Fibroblast of skin of abdomen (primary cell): ENCODE data around the gene IP6K2.

ENCODE experiments used
- DNase-seq: peaks from one replicate; pipeline ENCODE4 v3.0.0-alpha.2; 2013

Gene IP6K2

DNA sequence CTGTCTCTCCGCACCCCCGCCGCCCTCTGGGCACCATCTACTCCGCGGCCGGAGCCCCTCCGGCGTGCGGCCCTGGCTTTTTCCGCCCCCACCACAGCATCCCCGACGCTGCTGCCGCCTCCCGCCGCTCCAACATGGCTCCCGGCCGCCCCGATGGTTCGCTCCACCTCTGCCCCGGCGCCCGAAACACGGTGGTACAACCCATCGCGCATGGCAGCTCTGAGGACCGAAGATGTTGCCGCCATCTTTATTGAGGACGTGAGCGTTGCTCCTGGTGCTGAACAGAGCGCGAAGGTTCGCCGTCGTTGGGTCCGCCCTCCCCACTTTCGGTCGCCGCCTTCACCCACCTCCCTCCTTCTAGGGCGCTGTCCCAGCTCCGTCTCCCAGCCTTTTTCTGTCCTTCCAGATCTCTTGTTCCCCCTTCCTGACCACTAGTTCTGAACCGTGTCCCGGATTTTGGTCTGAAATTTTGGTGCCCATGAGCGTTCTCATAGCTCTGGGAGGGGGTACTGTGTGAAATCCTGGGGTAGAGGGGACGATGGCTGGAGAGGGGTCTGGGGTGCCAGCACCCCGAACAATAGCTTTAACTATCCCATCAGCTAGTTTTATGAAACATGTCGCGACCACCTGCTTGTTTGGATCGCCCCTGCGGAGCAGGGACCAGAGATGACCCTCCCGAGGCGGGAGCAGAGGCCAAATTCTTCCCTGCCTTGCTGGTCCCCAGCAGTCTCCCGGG is 54.1 kb downstream of the IP6K2 start, which contains the start of gene CELSR3:
Gene CELSR3 (minus strand): TSS at position 134 of the 736 bp plus-strand sequence. CDS start 252 bp downstream, outside the sequence.
- peak; percentile 84 for DNase-seq

GRCh38 chr3:48662145-48662752 is 54.8 kb downstream of the IP6K2 start:
- DNase-seq: no peak

DNA sequence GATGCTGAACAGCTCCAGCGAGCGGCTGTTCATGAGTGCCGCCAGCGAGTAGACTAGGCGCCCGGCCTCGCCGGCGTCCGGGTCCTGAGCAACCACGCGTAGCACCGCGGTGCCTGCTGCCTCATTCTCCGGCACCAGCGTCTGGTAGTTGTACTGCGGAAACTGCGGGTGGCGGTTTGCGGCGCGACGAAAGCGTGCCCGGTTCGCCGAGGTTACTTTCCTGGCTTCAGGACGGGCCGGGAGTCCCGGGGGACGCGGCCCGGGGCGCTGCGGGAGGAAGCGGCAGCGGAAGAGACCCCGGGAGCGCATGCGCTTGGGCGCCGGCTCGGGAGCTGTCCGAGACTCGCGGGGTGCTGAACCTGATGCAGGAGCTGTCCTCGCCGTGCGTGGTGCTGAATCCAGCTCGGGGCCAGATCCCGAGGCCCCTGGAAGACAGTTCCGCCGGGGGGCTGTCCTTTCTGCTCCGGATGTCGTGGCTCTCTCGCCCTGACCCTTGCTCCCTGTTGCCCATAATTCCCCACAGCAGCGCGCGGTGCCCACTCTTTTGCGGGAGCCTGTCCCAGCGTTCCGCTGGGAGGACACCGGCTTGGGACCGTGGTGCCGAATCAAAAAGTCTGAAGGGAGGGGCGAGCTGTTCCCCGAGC is 55.4 kb downstream of the IP6K2 start:
- DNase-seq: peak; percentile 44

- no peak for DNase-seq
These were observed 56.1 kb downstream of the IP6K2 start for GRCh38 chr3:48660800-48661400.

DNA sequence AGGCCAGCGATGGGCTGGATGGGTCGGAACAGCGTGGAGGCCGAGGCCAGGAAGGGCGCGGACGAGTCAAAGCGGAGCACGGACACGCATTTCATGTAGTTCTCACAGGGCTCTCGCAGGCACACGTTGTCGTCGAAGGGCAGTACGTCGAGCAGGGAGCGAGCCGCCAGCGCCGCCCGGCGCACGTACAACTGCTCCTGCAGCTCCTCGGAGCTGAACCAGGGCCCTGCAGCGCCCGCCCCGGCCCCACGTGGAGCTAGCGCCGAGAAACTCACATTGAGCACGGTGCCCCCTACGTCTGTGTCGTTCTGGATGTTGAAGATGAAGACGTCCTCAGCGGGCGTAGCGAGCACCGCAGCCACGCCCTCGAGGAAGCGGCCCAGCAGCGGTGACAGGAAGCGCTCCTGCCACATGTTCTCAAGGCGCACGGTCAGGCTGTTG is 60.2 kb downstream of the IP6K2 start:
- DNase-seq: no peak

- DNase-seq: peak; percentile 48
These were observed 60.8 kb downstream of the IP6K2 start for GRCh38 chr3:48656061-48656840.

GRCh38 chr3:48655606-48656005 is 61.4 kb downstream of the IP6K2 start:
- DNase-seq: no peak

- DNase-seq: no peak
These were observed 62.0 kb downstream of the IP6K2 start for GRCh38 chr3:48655063-48655462.

- DNase-seq: no peak
These were observed 63.9 kb downstream of the IP6K2 start for GRCh38 chr3:48652923-48653715.

DNA sequence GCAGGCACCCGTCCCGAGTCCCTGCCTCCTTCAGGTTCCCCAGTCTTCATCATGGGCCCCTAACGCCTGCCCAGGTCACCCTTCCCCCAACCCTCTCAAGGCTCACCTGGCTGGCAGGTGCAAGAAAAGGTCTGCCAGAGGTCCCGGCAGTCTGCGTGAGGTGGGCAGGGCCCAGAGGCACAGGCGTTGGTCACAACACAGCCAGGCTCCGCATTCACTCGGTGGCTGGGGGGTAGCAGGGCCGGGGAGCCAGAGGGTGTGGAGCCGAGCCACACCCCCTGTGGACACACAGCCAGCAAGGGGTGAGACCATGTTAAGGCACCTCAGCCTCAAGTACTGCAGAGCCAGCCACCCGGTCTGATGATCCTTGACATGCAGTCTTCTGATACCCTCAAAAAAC is 65.2 kb downstream of the IP6K2 start:
- DNase-seq: no peak

DNA sequence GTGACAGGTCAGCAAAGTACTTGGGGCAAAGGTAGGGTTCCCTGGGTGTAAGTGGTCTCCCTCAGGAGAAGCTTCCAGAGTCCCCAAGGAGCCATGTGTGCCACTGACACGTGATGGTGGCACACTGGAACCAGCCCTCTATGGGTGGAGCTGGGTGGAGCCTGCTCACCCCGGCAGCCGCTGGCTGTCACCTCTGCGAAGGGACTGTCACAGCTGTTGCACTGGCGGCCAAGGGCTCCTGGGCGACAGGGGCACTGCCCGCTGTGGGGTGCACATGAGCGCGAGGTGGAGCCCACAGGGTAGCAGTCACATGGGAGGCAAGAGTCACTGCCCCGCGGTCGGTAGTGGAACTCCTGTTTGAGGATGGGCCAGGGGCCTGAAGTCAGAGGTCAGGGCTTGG is 66.3 kb downstream of the IP6K2 start:
- no peak for DNase-seq

DNA sequence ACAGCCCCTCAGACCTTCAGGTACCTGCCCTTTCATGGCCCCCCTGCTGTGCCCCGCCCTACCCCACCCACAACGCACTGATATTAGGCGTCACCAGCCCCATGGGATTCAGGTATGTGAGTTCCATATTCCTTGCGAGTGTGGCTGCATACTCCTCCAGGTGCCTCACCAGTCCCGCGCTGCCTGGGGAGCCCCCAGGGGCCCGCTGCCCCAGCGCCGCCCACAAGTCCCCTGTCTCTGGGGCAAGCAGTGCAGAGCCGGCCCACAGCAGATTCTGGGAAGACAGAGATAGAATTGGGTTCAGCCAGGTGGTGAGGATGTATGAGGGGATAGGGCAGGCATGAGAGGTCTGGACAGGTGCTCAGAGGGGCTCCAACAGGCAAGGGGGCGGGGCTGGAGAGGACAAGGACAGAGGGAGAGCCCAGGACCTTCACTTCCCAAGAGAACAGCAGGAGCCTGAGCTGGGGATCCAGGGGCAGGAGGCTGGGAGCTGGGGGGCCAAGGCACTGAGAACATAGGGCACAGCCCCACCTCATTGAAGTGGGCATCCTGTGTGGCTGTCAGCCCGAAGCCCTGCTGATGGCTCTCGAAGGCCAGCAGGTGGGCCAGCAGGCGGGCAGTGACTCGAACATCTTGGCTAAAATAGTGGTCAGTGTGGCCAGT is 68.7 kb downstream of the IP6K2 start:
- DNase-seq: no peak

GRCh38 chr3:48647714-48648113 is 69.3 kb downstream of the IP6K2 start:
- DNase-seq: no peak

- DNase-seq: no peak
These were observed 71.9 kb downstream of the IP6K2 start for GRCh38 chr3:48644898-48645760.

DNA sequence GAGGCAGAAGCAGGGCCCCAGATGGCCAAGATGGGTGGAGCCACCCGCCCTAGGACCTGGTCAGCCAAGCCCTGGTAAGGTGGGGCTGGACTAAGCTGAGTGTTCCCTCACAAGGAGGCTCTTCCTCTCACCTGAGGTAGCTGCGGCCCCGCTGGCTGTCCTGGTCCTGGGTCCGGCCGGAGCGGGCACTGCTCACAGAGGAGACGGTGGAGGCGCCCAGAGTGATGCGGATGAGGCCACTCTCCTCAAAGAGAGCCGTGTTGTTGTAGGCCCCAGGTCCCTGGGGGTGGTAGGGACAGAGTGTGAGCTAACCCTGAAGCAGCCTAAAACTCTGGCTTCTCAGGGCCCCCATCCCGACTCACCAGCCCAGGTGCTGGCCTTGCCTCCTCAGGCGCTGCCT is 74.4 kb downstream of the IP6K2 start:
- no peak for DNase-seq

DNA sequence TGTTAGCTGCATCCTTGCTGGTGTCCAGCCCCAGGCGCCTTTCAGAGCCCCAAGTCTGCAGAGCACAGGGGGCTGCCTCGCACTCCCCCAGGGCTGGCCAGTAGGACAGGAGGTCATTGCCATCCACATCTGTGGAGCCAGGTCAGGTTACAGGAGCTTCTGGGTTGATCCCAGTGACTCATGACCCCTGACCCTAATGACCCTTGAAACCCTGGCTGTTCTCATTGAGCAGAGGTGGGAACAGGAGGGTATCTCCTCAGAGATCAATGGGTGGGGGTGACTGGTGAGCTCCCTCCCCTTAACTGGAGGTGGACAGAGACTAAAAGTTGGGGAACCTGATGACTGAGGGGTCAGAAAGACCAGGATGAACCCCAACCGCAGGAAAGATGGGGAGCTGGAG is 75.6 kb downstream of the IP6K2 start:
- no peak for DNase-seq

DNA sequence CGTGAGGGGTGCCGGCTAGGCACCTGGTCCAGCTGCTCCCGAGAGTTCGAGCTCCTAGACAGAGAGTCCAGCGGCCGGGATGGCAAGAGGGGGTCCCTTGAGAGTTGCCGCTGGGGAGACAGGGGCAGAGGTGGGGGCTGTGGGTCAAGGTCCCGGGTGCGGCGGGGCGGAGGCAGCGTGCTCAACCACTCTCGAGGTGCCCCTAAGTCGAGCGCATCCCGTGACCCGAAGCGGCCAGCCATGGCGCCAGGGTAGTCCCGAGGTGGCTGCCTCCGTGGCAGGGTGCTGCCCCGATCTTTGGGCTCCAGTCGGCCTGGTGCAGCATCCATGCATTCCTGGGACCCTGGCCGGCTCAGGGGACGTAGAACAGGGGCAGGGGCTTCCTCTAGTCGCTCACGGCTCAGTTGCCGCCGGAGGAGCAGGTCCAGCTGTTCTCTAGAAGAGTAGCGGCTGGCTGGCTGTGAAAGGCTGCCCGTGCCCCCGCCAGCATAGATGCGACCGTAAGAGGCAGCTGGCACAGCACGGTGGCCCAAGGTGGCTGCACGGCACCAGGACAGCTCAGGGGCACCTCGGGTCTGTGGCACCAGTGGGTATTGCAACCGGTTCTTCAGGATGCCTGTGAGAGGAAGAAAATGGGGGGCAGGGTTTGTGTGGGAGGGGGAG is 76.9 kb downstream of the IP6K2 start:
- no peak for DNase-seq
